ENCODE results near the gene MBD3L2B.

Gene MBD3L2B

GRCh38 chr19:7010722-7011593 lies 10.3 kb downstream of the MBD3L2B start:
- no peak for DNase-seq (ENCODE audit: low read depth)

DNA sequence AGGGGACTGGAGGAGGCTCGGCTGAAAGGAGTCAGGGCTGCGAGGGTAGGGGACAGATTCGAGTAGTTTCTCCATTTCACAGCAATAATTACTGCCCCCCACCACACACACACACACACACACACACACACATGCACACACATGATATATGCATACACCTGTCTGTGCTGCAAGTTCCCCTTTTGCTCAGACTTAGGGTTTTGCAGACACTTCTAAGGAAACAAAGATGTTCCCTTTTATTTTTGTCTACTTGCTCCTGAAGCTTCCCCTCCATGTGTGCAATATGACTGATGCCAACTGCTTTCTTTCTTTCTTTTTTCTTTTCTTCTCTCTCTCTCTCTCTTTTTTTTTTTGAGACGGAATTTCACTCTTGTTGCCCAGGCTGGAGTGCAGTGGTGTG lies 13.4 kb downstream of the MBD3L2B start:
- DNase-seq (ENCODE audit: low read depth), result no peak

GRCh38 chr19:7006135-7006704 lies 15.0 kb downstream of the MBD3L2B start:
- DNase-seq (ENCODE audit: low read depth), result no peak

DNA sequence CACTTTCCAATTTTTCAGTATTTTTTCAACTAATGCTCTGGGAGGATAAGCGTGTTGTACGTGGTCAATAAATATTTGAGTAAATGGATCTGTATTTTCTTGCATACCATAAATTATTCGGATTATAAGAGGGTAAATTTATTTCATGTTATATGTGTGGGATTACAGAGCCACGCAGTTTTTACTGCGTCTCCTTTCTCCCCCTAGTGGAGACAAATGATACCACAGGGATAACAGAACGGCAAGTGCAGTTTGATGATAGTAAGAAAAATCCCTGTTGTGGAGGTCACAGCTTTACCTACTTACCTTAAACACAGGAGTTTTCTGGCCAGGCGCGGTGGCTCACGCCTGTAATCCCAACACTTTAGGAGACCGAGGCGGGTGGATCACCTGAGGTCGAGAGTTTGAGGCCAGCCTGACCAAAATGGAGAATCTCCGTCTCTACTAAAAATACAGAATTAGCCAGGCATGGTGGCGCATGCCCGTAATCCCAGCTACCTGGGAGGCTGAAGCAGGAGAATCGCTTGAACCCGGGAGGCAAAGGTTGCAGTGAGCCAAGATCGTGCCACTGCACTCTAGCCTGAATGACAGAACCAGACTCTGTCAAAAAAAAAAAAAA lies 16.8 kb downstream of the MBD3L2B start:
- no peak for DNase-seq (ENCODE audit: low read depth)

DNA sequence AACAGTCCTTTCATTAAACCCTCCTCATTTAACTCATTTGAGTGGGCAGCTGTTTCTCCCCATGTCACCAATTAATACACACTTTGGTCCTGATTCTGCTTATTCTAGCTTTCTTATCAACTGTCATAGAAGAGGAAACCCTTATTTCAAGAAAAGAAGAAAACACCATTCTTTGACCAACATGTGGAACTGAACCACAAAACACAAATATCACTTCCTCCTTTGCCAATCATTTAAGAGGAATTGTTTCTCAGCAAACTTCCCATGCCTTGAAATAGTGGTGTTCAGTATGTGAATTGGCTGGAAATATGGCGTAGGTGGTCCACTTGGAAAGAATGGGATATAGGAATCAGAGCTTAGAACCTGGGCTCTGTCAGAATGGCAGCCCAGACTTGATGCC lies 20.4 kb downstream of the MBD3L2B start:
- DNase-seq (ENCODE audit: low read depth), result no peak

GRCh38 chr19:7000333-7000732 lies 20.9 kb downstream of the MBD3L2B start:
- no peak for DNase-seq (ENCODE audit: low read depth)

DNA sequence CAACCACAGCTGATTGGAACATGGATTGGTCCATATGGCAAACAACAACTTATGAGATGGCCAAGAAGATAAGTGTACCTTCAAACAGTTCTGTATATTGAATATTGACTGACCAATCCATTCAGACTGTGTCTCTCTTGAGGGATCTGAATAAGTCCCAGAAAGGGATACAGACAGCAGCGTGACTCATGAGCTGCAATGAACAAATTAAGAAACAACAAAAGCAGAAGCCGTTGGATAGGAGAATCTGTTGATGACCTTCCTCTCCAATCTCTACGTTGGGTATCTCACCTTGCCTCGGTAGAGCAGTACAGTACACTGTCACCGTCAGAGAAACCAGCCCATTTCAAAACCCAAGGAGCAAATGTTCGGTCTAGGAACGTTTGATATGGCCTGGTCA lies 21.3 kb downstream of the MBD3L2B start:
- DNase-seq (ENCODE audit: low read depth), result no peak

DNA sequence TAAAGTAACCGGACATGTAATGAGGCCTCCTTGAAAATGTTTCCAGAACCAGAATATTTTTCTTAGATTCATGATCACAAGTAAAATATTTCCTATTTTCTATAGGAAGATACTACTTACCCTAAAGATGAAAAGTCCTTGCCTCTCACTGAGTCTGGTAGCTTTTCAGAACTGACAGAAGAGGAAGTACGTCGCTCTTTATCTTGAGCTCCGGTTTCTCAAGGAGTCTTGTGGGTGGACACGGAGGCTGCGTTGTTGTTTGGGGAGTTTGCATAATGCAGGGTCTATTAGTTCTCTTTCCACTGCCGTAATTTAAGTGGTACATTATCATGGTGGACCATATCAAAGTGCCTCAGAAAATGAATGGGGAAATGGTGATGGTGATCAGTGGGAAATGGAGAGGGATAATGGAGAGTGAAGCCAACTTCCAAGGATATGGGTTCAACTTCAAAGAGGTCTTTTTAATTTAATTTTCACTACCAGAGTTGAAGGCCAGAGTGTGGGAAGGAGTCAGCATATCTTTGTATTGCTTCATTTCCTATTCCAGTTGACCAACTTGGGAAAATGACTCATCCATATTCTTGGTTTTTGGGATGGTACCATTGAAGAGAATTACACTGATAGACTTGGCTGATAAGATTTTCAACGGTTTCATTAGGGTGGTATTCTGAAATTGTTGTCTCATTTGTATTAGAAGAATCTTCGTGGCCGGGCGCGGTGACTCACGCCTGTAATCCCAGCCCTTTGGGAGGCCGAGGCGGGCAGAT lies 23.4 kb downstream of the MBD3L2B start:
- DNase-seq (ENCODE audit: low read depth), result no peak

DNA sequence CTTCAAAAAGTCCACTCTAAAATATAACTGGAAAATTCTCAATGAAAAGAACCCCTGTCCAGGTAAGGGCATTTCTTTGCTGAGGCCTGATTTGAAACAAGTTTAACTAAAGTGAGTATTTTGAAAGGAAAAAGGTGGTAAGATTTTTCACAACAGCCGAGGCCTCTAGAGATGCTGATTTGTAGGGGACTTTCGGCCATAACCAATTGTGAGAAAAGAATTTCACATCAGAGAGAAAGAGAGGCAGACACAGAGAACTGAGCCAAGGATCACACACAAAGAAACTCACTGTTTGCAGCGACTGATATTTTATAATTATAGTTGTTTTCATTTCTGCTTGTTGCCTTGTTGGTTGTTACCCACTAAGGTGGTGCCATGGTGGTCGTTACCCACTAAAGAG lies 24.4 kb downstream of the MBD3L2B start:
- DNase-seq (ENCODE audit: low read depth), result no peak

DNA sequence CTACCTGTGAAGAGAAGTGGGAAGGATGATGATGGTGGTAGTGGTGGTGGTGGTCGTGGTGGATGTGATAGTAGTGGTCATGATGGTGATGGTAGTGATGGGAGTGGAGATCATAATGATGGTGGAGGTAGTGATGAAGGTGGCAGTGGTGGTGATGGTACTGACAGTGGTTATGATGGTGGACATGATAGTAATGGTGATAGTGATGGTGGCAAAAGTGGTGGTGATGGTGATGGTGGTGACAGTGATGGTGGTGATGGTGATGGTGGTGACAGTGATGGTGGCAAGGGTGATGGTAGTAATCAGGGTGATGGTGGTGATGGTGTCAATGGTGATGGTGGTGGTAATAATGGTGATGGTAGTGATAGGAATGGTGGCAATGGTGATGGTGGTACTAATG lies 26.2 kb downstream of the MBD3L2B start:
- no peak for DNase-seq (ENCODE audit: low read depth)

DNA sequence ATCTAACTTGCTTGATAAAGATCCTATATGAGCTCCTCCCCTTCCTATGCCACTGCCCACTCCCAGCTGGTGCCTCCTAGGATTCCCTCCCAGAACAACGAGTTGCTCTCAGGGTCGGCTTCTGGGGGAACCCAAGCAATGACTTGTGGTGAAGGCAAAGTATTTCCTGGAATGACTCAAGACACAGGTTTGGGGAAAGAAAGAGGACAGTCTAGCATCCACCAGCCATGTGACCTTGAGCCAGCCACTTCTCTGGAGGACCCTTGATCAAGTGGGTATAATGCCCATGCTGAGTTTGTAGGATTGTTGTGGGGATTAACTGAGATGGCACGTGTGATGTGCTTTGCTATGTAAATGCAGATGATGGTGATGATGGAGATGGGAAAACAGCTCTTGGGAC lies 33.0 kb downstream of the MBD3L2B start:
- no peak for DNase-seq (ENCODE audit: low read depth)

DNA sequence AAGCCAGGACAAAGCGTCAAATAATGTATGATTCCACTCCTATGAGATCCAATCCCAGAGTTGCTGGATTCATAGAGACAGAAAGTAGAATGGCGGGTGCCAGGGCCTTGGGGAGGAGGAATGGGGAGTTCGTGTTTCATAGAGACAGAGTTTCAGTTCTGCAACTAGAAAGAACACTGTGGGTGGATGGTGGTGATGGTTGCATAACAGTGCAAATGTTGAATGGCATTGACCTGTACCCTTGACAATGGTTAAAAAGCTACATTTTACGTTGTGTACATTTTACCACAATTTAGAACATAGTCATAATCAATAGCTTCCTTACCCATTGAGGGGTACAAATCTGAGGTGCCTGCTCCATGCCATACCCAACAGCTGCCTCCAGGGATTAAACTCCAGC lies 33.4 kb downstream of the MBD3L2B start:
- DNase-seq (ENCODE audit: low read depth), result no peak

- no peak for DNase-seq (ENCODE audit: low read depth)
Observed at GRCh38 chr19:6983448-6983847, 37.8 kb downstream of the MBD3L2B start.

DNA sequence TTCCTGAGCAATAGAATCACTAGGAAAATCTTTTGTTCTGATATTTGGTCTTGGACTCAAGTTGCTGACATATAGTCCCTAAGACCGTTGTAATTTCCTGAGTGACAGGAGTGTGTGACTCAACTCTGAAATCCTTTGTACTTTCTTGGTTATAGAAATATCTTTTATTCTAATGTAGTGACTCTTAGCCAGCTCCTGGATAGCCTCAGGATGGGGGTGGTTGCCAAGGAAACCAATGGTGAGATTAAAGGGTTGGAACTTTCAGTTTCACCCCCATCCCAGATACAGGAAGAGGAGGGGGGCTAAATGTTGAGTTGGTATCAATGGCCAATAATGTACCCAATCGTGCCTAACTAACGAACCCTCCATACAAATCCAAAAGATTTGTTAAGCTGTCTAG lies 41.8 kb downstream of the MBD3L2B start:
- no peak for DNase-seq (ENCODE audit: low read depth)

DNA sequence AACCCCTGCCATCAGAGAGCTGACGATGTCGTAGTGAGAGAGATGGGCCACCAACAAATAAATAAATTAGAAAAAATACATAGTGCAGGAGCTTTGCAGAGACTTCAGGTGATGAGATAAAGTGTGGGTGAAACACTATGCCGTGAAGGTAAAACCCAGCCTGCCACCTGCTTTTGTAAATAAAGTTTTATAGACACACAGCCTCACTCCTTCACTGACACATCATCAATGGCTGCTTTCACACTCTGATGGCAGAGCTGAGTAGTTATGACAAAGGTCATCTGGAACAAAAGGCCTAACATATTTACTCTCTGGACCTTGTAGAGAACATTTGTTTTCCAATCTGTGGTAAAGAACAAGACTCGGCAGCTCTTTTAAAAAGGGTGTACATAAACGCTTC lies 45.0 kb downstream of the MBD3L2B start:
- no peak for DNase-seq (ENCODE audit: low read depth)

DNA sequence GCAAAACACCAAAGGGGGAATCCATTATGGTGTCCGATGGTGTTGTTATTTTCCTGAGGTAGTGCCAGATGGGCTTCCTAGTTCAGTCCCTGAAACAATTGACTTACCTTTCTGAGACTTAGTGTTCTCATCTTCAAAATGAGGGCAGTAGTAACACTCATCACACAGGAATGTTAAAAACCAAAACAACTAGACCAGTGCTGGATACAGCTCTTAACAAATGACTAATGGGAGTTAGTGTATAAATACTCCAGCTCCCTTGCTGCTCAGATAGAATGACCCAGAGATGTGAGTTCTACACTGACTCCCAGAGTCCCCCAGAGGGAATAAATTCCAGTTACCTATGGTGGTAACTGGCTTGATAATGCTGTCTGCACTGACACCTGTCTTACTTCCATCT lies 49.9 kb downstream of the MBD3L2B start:
- no peak for DNase-seq (ENCODE audit: low read depth)

DNA sequence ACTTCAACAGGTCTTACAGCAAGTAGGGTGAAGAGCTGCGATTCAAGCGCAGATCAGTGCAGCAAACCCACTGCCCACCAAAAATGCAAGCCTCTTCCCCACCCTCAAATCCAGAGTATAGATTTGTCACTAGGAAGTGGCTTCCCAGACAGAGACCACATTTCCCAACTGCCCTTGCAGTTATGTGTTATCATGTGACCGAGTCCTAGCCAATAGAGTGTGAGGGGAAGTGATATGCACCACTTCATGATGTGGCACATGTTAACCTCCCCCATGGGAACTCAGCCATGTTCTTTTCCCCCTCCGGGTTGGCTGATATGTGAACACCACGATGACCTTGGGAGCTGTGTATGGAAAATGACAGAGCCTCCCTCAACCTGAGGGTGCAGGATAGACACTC lies 50.8 kb downstream of the MBD3L2B start:
- no peak for DNase-seq (ENCODE audit: low read depth)

DNA sequence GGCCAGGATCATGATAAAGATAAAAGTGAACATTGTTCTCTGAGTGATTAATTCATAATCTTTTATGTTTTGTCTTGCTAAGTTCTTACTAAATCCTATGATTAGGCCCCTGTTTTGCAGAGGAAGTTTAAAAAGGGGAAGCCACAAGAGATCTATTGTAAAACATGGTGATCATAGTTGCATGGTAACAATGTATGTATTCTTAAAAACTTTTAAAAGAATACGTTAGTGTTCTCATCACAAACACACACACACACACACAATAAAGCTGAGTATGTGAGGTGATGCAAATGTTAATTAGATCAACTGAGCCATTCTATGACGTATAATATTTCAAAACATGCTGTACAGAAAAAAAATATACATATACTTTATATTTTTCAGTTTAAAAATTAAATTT lies 51.2 kb downstream of the MBD3L2B start:
- DNase-seq (ENCODE audit: low read depth), result no peak

DNA sequence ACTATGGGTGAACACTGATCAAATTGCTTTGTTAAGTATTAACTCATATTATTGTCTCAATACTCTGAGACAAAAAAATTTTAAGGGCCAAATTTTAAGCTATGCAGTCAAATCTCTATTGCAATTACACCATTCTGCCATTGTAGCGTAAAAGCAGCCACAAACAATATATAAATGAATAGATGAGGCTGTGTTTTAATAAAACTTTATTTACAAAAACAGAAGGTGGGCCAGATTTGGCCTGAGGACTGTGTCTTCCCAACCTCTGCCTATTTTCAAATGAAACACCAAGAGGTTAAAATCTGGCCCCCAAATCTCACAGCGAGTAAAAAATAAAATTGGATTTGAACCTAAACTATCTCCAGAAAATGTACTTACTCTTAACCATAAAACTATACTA lies 51.7 kb downstream of the MBD3L2B start:
- no peak for DNase-seq (ENCODE audit: low read depth)

Data from T follicular helper cell (primary cell).